BLaER1 (cell line): Measurements from ENCODE around the gene CGREF1.
"Not testable (repeated sequence)": the region's sequence is repeated elsewhere in the genome, so short reads cannot be mapped to it uniquely, and the experiment has no call there.

Source experiments
- H3K27ac ChIP-seq: shearing (Covaris generic); formaldehyde crosslinking; 2 replicates; pipeline ENCODE4 v1.8.1; 2022
- H3K27me3 ChIP-seq: shearing (Covaris generic); formaldehyde crosslinking; 2 replicates; pipeline ENCODE4 v1.8.1; 2022
- H3K36me3 ChIP-seq: shearing (Covaris generic); formaldehyde crosslinking; 2 replicates; pipeline ENCODE4 v1.8.1; 2022
- H3K4me1 ChIP-seq: shearing (Covaris generic); formaldehyde crosslinking; 2 replicates; pipeline ENCODE4 v1.8.1; 2022
- H3K4me2 ChIP-seq: shearing (Covaris generic); formaldehyde crosslinking; 2 replicates; pipeline ENCODE4 v1.8.1; 2022
- H3K4me3 ChIP-seq: shearing (Covaris generic); formaldehyde crosslinking; 2 replicates; pipeline ENCODE4 v1.8.1; 2022
- H3K9ac ChIP-seq: shearing (Covaris generic); formaldehyde crosslinking; 2 replicates; pipeline ENCODE4 v1.8.1; 2022
- H3K9me3 ChIP-seq: shearing (Covaris generic); formaldehyde crosslinking; 2 replicates; pipeline ENCODE4 v1.8.1; 2022
- H4K20me1 ChIP-seq: shearing (Covaris generic); formaldehyde crosslinking; 2 replicates; pipeline ENCODE4 v1.8.1; 2022
- Cebpa-rat ChIP-seq: shearing (Covaris generic); IDR thresholded peaks from 2 replicates; pipeline ENCODE4 v1.8.1; 2022

Gene CGREF1

GRCh38 chr2:27076323-27076722, 42.6 kb downstream of the CGREF1 start:
- peak overlapping the region; percentile 70; the same call in 1 of the 2 replicates for H3K9ac ChIP-seq
- no peak for TF ChIP-seq Cebpa-rat
- H3K36me3 ChIP-seq, result no peaks in the 10 kb centered on the region
- peaks cover 78% of the 10 kb centered on the region for H3K4me1 ChIP-seq
- H3K27ac ChIP-seq, result peak overlapping the region; percentile 93
- H3K4me2 ChIP-seq, result peak overlapping the region; percentile 100
- H4K20me1 ChIP-seq, result no peaks in the 10 kb centered on the region
- H3K9me3 ChIP-seq, result no peaks in the 10 kb centered on the region
- no peak overlapping the region for H3K4me3 ChIP-seq
- no peaks in the 10 kb centered on the region for H3K27me3 ChIP-seq

GRCh38 chr2:27075566-27075871, 43.4 kb downstream of the CGREF1 start:
- peak overlapping the region; percentile 70 for H3K9ac ChIP-seq
- H3K36me3 ChIP-seq, H3K9me3 ChIP-seq, H3K27me3 ChIP-seq, H4K20me1 ChIP-seq: not testable (repeated sequence)
- H3K4me1 ChIP-seq, result peaks cover 77% of the 10 kb centered on the region
- H3K4me3 ChIP-seq, result peak overlapping the region; percentile 37
- H3K4me2 ChIP-seq, result peak overlapping the region; percentile 100
- peak overlapping the region; percentile 93 for H3K27ac ChIP-seq

GRCh38 chr2:27074738-27075565, 44.0 kb downstream of the CGREF1 start:
- Histone ChIP-seq H3K27me3 (no peaks in the 10 kb centered on the region), H3K9ac (peak overlapping the region; percentile 70), H3K4me2 (peak overlapping the region; percentile 100), H3K9me3 (no peaks in the 10 kb centered on the region), H3K36me3 (peaks cover 3% of the 10 kb centered on the region), H3K27ac (peak overlapping the region; percentile 93), H4K20me1 (peaks cover 12% of the 10 kb centered on the region), H3K4me1 (peaks cover 77% of the 10 kb centered on the region), H3K4me3 (peak overlapping the region; percentile 37; the same call in 1 of the 2 replicates)
- TF ChIP-seq Cebpa-rat, result no peak

- Histone ChIP-seq H3K4me3 (no peak overlapping the region), H3K27me3 (no peaks in the 10 kb centered on the region), H3K36me3 (peaks cover 15% of the 10 kb centered on the region), H3K27ac (peak overlapping the region; percentile 93), H3K4me2 (peak overlapping the region; percentile 100), H3K9ac (peak overlapping the region; percentile 70; the same call in 1 of the 2 replicates), H3K4me1 (peaks cover 86% of the 10 kb centered on the region), H4K20me1 (peaks cover 24% of the 10 kb centered on the region), H3K9me3 (no peaks in the 10 kb centered on the region)
- TF ChIP-seq Cebpa-rat, result no peak
These were observed 45.1 kb downstream of the CGREF1 start for GRCh38 chr2:27073782-27074181.

GRCh38 chr2:27072920-27073319, 46.0 kb downstream of the CGREF1 start:
- Histone ChIP-seq H3K9me3 (no peaks in the 10 kb centered on the region), H4K20me1 (peaks cover 32% of the 10 kb centered on the region), H3K27me3 (no peaks in the 10 kb centered on the region), H3K27ac (peak overlapping the region; percentile 93), H3K4me3 (peak overlapping the region; percentile 87), H3K36me3 (peaks cover 24% of the 10 kb centered on the region), H3K4me1 (peaks cover 87% of the 10 kb centered on the region), H3K4me2 (peak overlapping the region; percentile 100), H3K9ac (peak overlapping the region; percentile 90)
- no peak for TF ChIP-seq Cebpa-rat

GRCh38 chr2:27071990-27072830, 46.7 kb downstream of the CGREF1 start:
- peaks cover 80% of the 10 kb centered on the region for H3K4me1 ChIP-seq
- peak overlapping the region; percentile 87 for H3K4me3 ChIP-seq
- peaks cover 39% of the 10 kb centered on the region for H4K20me1 ChIP-seq
- no peaks in the 10 kb centered on the region for H3K9me3 ChIP-seq
- H3K9ac ChIP-seq, result peak overlapping the region; percentile 90
- no peak for TF ChIP-seq Cebpa-rat
- peaks cover 31% of the 10 kb centered on the region for H3K36me3 ChIP-seq
- H3K27ac ChIP-seq, result peak overlapping the region; percentile 93
- H3K27me3 ChIP-seq, result no peaks in the 10 kb centered on the region
- H3K4me2 ChIP-seq, result peak overlapping the region; percentile 100

- H3K27ac ChIP-seq, result peak within 1 kb of the TSS; percentile 93
- H3K9me3 ChIP-seq, result no peaks in the 10 kb centered on the region
- no peak for TF ChIP-seq Cebpa-rat
- peak within 1 kb of the TSS; percentile 87 for H3K4me3 ChIP-seq
- peak within 1 kb of the TSS; percentile 100 for H3K4me2 ChIP-seq
- peaks cover 73% of the 10 kb centered on the region for H3K4me1 ChIP-seq
- H3K36me3 ChIP-seq, result peaks cover 39% of the 10 kb centered on the region
- peaks cover 43% of the 10 kb centered on the region for H4K20me1 ChIP-seq
- H3K27me3 ChIP-seq, result no peaks in the 10 kb centered on the region
- H3K9ac ChIP-seq, result peak within 1 kb of the TSS; percentile 90
These were observed 47.5 kb downstream of the CGREF1 start, which contains the start of gene OST4 for GRCh38 chr2:27071277-27071989. TSS of gene OST4 (minus strand) at chr2:27071654.

- H3K9me3 ChIP-seq, result no peaks in the 10 kb centered on the region
- peak overlapping the region; percentile 100 for H3K4me2 ChIP-seq
- H3K27me3 ChIP-seq, result no peaks in the 10 kb centered on the region
- H3K27ac ChIP-seq, result peak overlapping the region; percentile 93
- peaks cover 66% of the 10 kb centered on the region for H3K4me1 ChIP-seq
- H3K36me3 ChIP-seq, result peaks cover 45% of the 10 kb centered on the region
- H3K4me3 ChIP-seq, result peak overlapping the region; percentile 87
- H4K20me1 ChIP-seq, result peaks cover 50% of the 10 kb centered on the region
- H3K9ac ChIP-seq, result peak overlapping the region; percentile 90
- TF ChIP-seq Cebpa-rat, result no peak
These were observed 48.2 kb downstream of the CGREF1 start for GRCh38 chr2:27070653-27071276.

- peak overlapping the region; percentile 87 for H3K4me3 ChIP-seq
- peaks cover 52% of the 10 kb centered on the region for H4K20me1 ChIP-seq
- TF ChIP-seq Cebpa-rat, result no peak
- H3K9me3 ChIP-seq, result no peaks in the 10 kb centered on the region
- H3K9ac ChIP-seq, result peak overlapping the region; percentile 90
- peak overlapping the region; percentile 93 for H3K27ac ChIP-seq
- peak overlapping the region; percentile 100 for H3K4me2 ChIP-seq
- no peaks in the 10 kb centered on the region for H3K27me3 ChIP-seq
- H3K4me1 ChIP-seq, result peaks cover 59% of the 10 kb centered on the region
- H3K36me3 ChIP-seq, result peaks cover 52% of the 10 kb centered on the region
These were observed 48.8 kb downstream of the CGREF1 start for GRCh38 chr2:27069961-27070618.
